ENCODE data around the gene SLC41A3.

The SLC41A3 gene

GRCh38 chr3:126121074-126121473 lies 37.1 kb upstream of the SLC41A3 start:
- no peak for DNase-seq (ENCODE audit: low read depth)
- TF ChIP-seq, protein P1, sequence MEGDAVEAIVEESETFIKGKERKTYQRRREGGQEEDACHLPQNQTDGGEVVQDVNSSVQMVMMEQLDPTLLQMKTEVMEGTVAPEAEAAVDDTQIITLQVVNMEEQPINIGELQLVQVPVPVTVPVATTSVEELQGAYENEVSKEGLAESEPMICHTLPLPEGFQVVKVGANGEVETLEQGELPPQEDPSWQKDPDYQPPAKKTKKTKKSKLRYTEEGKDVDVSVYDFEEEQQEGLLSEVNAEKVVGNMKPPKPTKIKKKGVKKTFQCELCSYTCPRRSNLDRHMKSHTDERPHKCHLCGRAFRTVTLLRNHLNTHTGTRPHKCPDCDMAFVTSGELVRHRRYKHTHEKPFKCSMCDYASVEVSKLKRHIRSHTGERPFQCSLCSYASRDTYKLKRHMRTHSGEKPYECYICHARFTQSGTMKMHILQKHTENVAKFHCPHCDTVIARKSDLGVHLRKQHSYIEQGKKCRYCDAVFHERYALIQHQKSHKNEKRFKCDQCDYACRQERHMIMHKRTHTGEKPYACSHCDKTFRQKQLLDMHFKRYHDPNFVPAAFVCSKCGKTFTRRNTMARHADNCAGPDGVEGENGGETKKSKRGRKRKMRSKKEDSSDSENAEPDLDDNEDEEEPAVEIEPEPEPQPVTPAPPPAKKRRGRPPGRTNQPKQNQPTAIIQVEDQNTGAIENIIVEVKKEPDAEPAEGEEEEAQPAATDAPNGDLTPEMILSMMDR (conservative IDR thresholded peaks at IDR 0.05; ENCODE audit: control insufficient read depth, insufficient read depth, low read depth, low read length): no peak
- H3K4me3 ChIP-seq (ENCODE audit: control insufficient read depth, low read depth, low read length): no peak overlapping the region

GRCh38 chr3:126119976-126120375 lies 36.1 kb upstream of the SLC41A3 start:
- TF ChIP-seq, protein P1 (conservative IDR thresholded peaks at IDR 0.05; ENCODE audit: control insufficient read depth, insufficient read depth, low read depth, low read length): no peak
- DNase-seq (ENCODE audit: low read depth): no peak
- no peak overlapping the region for H3K4me3 ChIP-seq (ENCODE audit: control insufficient read depth, low read depth, low read length)

GRCh38 chr3:126119008-126119675 lies 35.2 kb upstream of the SLC41A3 start:
- H3K4me3 ChIP-seq (ENCODE audit: control insufficient read depth, low read depth, low read length): no peak overlapping the region
- TF ChIP-seq, protein P1 (conservative IDR thresholded peaks at IDR 0.05; ENCODE audit: control insufficient read depth, insufficient read depth, low read depth, low read length): no peak
- no peak for DNase-seq (ENCODE audit: low read depth)

GRCh38 chr3:126118591-126118990 lies 34.7 kb upstream of the SLC41A3 start:
- TF ChIP-seq, protein P1 (conservative IDR thresholded peaks at IDR 0.05; ENCODE audit: control insufficient read depth, insufficient read depth, low read depth, low read length): no peak
- DNase-seq (ENCODE audit: low read depth): no peak

DNA sequence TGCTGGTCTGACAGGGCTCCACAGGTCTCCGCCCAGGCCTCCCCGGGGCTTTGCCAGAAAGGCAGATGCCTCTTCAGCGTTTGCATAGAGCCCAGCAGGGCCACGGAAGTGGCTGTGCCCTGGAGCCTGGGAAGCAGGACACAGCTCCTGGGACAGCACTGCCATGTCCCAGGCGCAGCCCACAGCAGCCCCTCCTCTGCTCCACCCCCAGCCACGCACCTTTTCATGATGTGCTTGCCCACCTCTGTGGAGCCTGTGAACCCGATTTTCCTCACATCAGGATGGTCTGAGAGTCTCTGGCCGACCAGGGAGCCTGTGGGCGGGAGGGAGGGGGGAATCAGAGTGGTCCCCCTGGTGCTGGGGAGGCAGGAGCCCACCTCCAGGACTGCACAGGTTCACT lies 33.9 kb upstream of the SLC41A3 start:
- no peak for DNase-seq (ENCODE audit: low read depth)
- TF ChIP-seq, protein P1 (conservative IDR thresholded peaks at IDR 0.05; ENCODE audit: control insufficient read depth, insufficient read depth, low read depth, low read length): no peak
- H3K4me3 ChIP-seq (ENCODE audit: control insufficient read depth, low read depth, low read length): no peak overlapping the region

More at GRCh38 chr3:126118591-126118990, 34.7 kb upstream of the SLC41A3 start:
- H3K4me3 ChIP-seq (ENCODE audit: control insufficient read depth, low read depth, low read length): no peak overlapping the region

DNA sequence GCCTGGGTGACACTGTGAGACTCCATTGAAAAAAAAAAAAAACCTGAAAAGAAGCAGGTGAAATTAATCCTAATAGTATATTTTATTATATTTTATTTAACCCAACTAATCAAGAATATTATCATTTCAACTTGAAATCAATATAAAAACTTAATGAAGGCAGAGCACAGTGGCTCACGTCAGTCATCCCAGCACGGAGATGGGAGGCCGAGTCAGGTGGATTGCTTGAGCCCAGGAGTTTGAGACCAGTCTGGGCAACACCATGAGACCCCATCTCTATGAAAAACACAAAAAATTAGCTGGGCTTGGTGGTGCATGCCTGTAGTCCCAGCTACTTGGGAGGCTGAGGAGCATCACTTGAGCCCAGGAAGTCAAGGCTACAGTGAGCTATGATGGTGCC lies 33.3 kb upstream of the SLC41A3 start:
- no peak overlapping the region for H3K4me3 ChIP-seq (ENCODE audit: control insufficient read depth, low read depth, low read length)
- TF ChIP-seq, protein P1 (conservative IDR thresholded peaks at IDR 0.05; ENCODE audit: control insufficient read depth, insufficient read depth, low read depth, low read length): no peak
- DNase-seq (ENCODE audit: low read depth): no peak

Data from fibroblast of mammary gland (primary cell).